ENCODE data around the gene DDOST.

- TF ChIP-seq GATA2 (IDR thresholded peaks at IDR 0.05; ENCODE audit: low read depth, low read length) (no peak), GATA3 (IDR thresholded peaks at IDR 0.05; ENCODE audit: low read depth, low read length) (no peak)
These were observed 47.7 kb upstream of the DDOST start for GRCh38 chr1:20708891-20709290.

All from SH-SY5Y (cell line).